Ascending aorta (tissue), 2 donors: ENCODE measurements around the gene TIMD4. TPM values are rescaled to one million over a fixed set of nuclear protein-coding genes. Genes with fewer than 3 reads are reported as not detected.

ENCODE experiments used
- DNase-seq, 2 donors: peaks; one replicate each; pipeline ENCODE4 v3.0.0-alpha.2; 2019; ENCODE audit warnings: low spot score in 2 of 2
- H3K27ac ChIP-seq, 2 donors: fragments of 200-600 bp; sonication (generic); one replicate each; pipeline ENCODE4 v1.5.1; 2016 to 2017; ENCODE audit warnings: mild to moderate bottlenecking in 1 of 2
- H3K27me3 ChIP-seq: fragments of 200-600 bp; sonication (generic); one replicate; pipeline ENCODE4 v1.5.1; 2017
- H3K36me3 ChIP-seq, 2 donors: fragments of 200-600 bp; sonication (generic); one replicate each; pipeline ENCODE4 v1.5.1; 2016
- H3K4me1 ChIP-seq, 2 donors: fragments of 200-600 bp; sonication (generic); one replicate each; pipeline ENCODE4 v1.5.1; 2016 to 2017; ENCODE audit warnings: mild to moderate bottlenecking in 1 of 2
- H3K4me3 ChIP-seq, 2 donors: fragments of 200-600 bp; sonication (generic); one replicate each; pipeline ENCODE4 v1.5.1; 2016 to 2017; ENCODE audit warnings: mild to moderate bottlenecking in 1 of 2
- H3K9me3 ChIP-seq, 2 donors: fragments of 200-600 bp; sonication (generic); one replicate each; pipeline ENCODE4 v1.5.1; 2016
- CTCF ChIP-seq, 3 experiments: fragments of 200-600 bp in 2 of 3; fragments of 450-650 bp in 1 of 3; sonication (generic) in 2 of 3; IDR thresholded peaks; one replicate each; pipeline ENCODE4 v1.5.1; 2016 to 2019; ENCODE audit warnings: antibody characterized with exemption in 3 of 3, mild to moderate bottlenecking in 1 of 3, moderate library complexity in 1 of 3
- intact Hi-C: fragments of 100-400 bp; cut with DNase I; formaldehyde crosslinking; loops from one replicate; pipeline ENCODE4 v1.15.1; 2023
- total RNA-seq: library from RNA; depleted of rRNA; stranded (reverse); fragments of >200 nt; gene quantifications from one replicate; pipeline ENCODE4 v1.1.0, GENCODE V29; 2016

TIMD4 gene
- total RNA-seq, 1 donor from 2014 or later = 1.1 TPM

GRCh38 chr5:156920042-156920860 lies 42.8 kb downstream of the TIMD4 start:
- Histone ChIP-seq H3K27ac (no peak overlapping the region), H3K36me3 (no peaks in the 10 kb centered on the region), H3K9me3 (no peaks in the 10 kb centered on the region), H3K27me3 (no peaks in the 10 kb centered on the region), H3K4me1 (no peaks in the 10 kb centered on the region), H3K4me3 (no peak overlapping the region)
- no peak for TF ChIP-seq CTCF (IDR thresholded peaks at IDR 0.05)
- no peak for DNase-seq
- intact Hi-C loops = no loop called here

- no peaks in the 10 kb centered on the region for H3K4me1 ChIP-seq
- no peak for DNase-seq
- no peak for TF ChIP-seq CTCF (IDR thresholded peaks at IDR 0.05)
- no peak overlapping the region for H3K27ac ChIP-seq
- H3K4me3 ChIP-seq = no peak overlapping the region
- no peaks in the 10 kb centered on the region for H3K9me3 ChIP-seq
- no peaks in the 10 kb centered on the region for H3K36me3 ChIP-seq
- no peaks in the 10 kb centered on the region for H3K27me3 ChIP-seq
- intact Hi-C loops = no loop called here
These were observed 44.6 kb downstream of the TIMD4 start for GRCh38 chr5:156918311-156918845.

GRCh38 chr5:156914371-156914737 lies 48.7 kb downstream of the TIMD4 start:
- intact Hi-C loops = no loop called here
- DNase-seq = no peak
- H3K4me3 ChIP-seq = no peak overlapping the region

GRCh38 chr5:156913719-156914370 lies 49.2 kb downstream of the TIMD4 start:
- no peak overlapping the region for H3K27ac ChIP-seq
- no peak for TF ChIP-seq CTCF (IDR thresholded peaks at IDR 0.05)
- no peak for DNase-seq
- H3K27me3 ChIP-seq = no peaks in the 10 kb centered on the region
- intact Hi-C loops = no loop called here
- no peaks in the 10 kb centered on the region for H3K9me3 ChIP-seq
- H3K4me3 ChIP-seq = no peak overlapping the region
- no peaks in the 10 kb centered on the region for H3K4me1 ChIP-seq
- no peaks in the 10 kb centered on the region for H3K36me3 ChIP-seq

More at GRCh38 chr5:156914371-156914737, 48.7 kb downstream of the TIMD4 start:
- H3K27me3 ChIP-seq = no peaks in the 10 kb centered on the region
- H3K4me1 ChIP-seq = no peaks in the 10 kb centered on the region
- no peaks in the 10 kb centered on the region for H3K36me3 ChIP-seq
- H3K27ac ChIP-seq = no peak overlapping the region
- no peaks in the 10 kb centered on the region for H3K9me3 ChIP-seq
- no peak for TF ChIP-seq CTCF (IDR thresholded peaks at IDR 0.05)

- no peak for TF ChIP-seq CTCF (IDR thresholded peaks at IDR 0.05)
- intact Hi-C loops = no loop called here
- H3K4me3 ChIP-seq = no peak overlapping the region
- no peaks in the 10 kb centered on the region for H3K9me3 ChIP-seq
- DNase-seq = no peak
- no peaks in the 10 kb centered on the region for H3K36me3 ChIP-seq
- H3K27me3 ChIP-seq = no peaks in the 10 kb centered on the region
- H3K27ac ChIP-seq = no peak overlapping the region
- no peaks in the 10 kb centered on the region for H3K4me1 ChIP-seq
These were observed 49.7 kb downstream of the TIMD4 start for GRCh38 chr5:156913355-156913718.
